ENCODE data around the gene PLB1. TPM values are rescaled to one million over a fixed set of nuclear protein-coding genes. Genes with fewer than 3 reads are reported as not detected.

PLB1 gene
- total and polyA plus RNA-seq, 4 experiments from 2014 or later, result 0.38 to 0.91 (median 0.82) TPM

DNA sequence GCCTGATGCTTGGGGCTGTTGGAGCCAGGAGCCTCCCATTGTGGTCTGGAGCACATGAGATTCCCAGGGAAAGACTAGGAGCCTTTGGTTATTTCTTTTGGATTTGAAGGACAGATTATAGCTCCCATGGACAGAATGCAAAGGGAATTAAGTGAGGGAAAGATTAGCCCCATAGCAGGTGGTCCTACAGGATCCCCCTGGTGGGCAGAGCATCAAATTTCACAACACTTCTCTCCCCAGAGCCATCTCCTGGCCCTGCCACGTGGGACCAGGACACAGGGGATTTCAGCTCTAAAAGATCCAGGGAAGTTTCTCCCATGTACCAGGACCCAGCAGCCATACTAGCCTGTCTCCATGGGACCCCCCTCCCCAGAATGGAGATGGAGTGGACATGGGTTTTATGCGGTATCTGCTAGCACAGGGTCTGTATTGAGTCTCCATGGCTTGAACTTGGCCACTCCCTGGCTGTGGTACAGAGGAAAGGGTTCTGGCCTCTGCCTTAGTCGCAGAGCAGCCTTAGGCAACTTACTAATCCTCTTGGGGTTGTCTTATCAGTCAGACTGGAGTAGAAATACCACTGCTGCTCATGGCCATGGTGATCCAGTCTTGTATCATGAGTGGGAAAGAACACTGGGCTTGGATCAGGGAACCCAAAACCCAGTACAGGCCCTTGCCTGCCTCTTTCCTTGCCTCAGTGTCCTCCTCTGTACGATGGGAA lies 6.8 kb upstream of the PLB1 start:
- H3K36me3 ChIP-seq (ENCODE audit: insufficient read depth, low read length), result no peaks in the 10 kb centered on the region
- ChIA-PET POLR2A (ENCODE audit: partially characterized antibody) (no interaction called here), CTCF (ENCODE audit: partially characterized antibody) (no interaction called here)
- DNase-seq, result no peak
- intact Hi-C loops (cut with micrococcal nuclease), result no loop called here
- H3K4me1 ChIP-seq (ENCODE audit: insufficient read depth, low read length), result no peaks in the 10 kb centered on the region
- Mint-ChIP-seq H3K4me3 (no peak overlapping the region), H3K27ac (peak overlapping the region in 1 of 7 donors; percentile 51), H3K27me3 (peaks cover 0 to 2% of the 10 kb centered on the region in 2 donors), H3K9me3 (no peaks in the 10 kb centered on the region), H3K4me1 (no peaks in the 10 kb centered on the region), H3K36me3 (no peaks in the 10 kb centered on the region)
- H3K27ac ChIP-seq (ENCODE audit: low read depth, low read length), result no peak overlapping the region
- H3K4me3 ChIP-seq (ENCODE audit: low read length in 2 of 2), result no peak overlapping the region
- no peaks in the 10 kb centered on the region for H3K9me3 ChIP-seq (ENCODE audit: control insufficient read depth in 1 of 2, low read length in 2 of 2)
- H3K27me3 ChIP-seq (ENCODE audit: insufficient read depth, low read length), result no peaks in the 10 kb centered on the region

DNA sequence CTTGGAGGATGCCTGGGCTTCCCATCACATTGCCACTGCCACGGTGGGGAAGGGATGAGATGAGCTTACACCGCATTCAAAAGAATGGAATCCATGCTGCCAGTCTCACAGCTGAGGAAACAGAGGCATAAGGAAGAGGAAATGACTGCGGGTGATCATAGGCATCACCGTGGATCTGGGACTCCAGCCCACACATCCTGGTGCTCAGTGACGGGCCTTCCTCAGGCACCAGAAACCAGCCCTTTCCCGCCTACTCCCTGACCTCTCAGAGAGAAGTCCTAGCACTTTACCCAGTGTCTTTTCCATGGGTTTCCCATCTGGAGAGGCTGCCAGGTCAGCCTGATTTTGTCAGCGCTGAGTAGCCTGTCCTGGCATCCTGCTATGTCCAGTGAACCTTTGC lies 5.3 kb upstream of the PLB1 start:
- Histone ChIP-seq H3K9me3 (ENCODE audit: control insufficient read depth in 1 of 2, low read length in 2 of 2) (no peaks in the 10 kb centered on the region), H3K27ac (ENCODE audit: low read depth, low read length) (no peak overlapping the region), H3K27me3 (ENCODE audit: insufficient read depth, low read length) (no peaks in the 10 kb centered on the region), H3K4me3 (ENCODE audit: low read length in 2 of 2) (no peak overlapping the region), H3K36me3 (ENCODE audit: insufficient read depth, low read length) (no peaks in the 10 kb centered on the region), H3K4me1 (ENCODE audit: insufficient read depth, low read length) (no peaks in the 10 kb centered on the region)
- Mint-ChIP-seq H3K9me3 (no peaks in the 10 kb centered on the region), H3K4me3 (no peak overlapping the region), H3K36me3 (no peaks in the 10 kb centered on the region), H3K4me1 (no peaks in the 10 kb centered on the region), H3K27me3 (peaks cover 0 to 2% of the 10 kb centered on the region in 2 donors), H3K27ac (peak overlapping the region in 1 of 7 donors; percentile 16)
- DNase-seq, result no peak
- ChIA-PET CTCF (ENCODE audit: partially characterized antibody) (no interaction called here), POLR2A (ENCODE audit: partially characterized antibody) (no interaction called here)
- intact Hi-C loops (cut with micrococcal nuclease), result no loop called here

DNA sequence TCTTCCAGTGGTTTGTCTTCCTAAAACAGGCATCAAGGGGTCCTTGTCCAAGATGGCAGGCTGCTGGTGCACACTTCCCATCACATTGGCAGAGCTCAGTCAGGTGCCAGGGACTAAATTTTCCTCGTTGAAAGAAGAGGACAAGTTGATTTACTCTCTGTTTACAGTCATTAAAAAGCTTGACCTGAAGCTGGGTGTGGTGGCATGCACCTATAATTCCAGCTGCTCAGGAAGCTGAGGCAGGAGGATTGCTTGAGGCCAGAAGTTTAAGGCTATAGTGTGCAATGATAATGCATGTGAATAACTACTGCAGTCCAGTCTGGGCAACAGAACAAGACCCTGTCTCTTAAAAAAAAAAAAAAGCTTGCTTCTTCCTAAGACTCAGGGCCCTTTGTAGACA lies 3.6 kb upstream of the PLB1 start:
- H3K36me3 ChIP-seq (ENCODE audit: insufficient read depth, low read length), result no peaks in the 10 kb centered on the region
- H3K27ac Mint-ChIP-seq, result no peak overlapping the region
- no peak for DNase-seq
- no peaks in the 10 kb centered on the region for H3K9me3 Mint-ChIP-seq
- H3K36me3 Mint-ChIP-seq, result no peaks in the 10 kb centered on the region
- no peak overlapping the region for H3K4me3 Mint-ChIP-seq
- ChIA-PET POLR2A (ENCODE audit: partially characterized antibody) (no interaction called here), CTCF (ENCODE audit: partially characterized antibody) (interaction anchor here (0.9 kb wide), 1 partner anchor 787 kb away, joined by 3 read pairs; no protein-coding TSS in a partner anchor)
- H3K27me3 Mint-ChIP-seq, result peaks cover 1 to 2% of the 10 kb centered on the region in 2 donors
- no peaks in the 10 kb centered on the region for H3K9me3 ChIP-seq (ENCODE audit: control insufficient read depth in 1 of 2, low read length in 2 of 2)
- H3K27ac ChIP-seq (ENCODE audit: low read depth, low read length), result no peak overlapping the region
- no peak overlapping the region for H3K4me3 ChIP-seq (ENCODE audit: low read length in 2 of 2)
- intact Hi-C loops (cut with micrococcal nuclease), result no loop called here
- H3K27me3 ChIP-seq (ENCODE audit: insufficient read depth, low read length), result no peaks in the 10 kb centered on the region
- no peaks in the 10 kb centered on the region for H3K4me1 Mint-ChIP-seq
- H3K4me1 ChIP-seq (ENCODE audit: insufficient read depth, low read length), result no peaks in the 10 kb centered on the region

DNA sequence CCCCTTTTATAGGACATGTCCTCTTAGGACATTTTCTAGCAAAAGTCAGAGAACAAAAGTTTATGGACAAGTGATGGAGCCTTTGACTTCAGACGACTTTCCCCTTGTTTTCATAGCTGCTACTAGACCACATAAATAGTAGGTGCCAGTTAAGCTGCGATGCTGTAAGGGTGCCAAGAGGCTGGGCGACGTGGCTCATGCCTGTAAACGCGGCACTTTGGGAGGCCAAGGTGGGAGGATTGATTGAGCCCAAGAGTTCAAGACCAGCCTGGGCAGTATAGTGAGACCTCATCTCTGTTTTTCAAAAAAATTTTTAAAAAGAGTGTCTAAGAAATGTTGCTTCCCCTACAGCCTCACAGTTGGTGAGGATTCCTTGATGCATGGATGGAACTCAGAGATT lies 2.2 kb upstream of the PLB1 start:
- Histone ChIP-seq H3K27ac (ENCODE audit: low read depth, low read length) (no peak overlapping the region), H3K27me3 (ENCODE audit: insufficient read depth, low read length) (no peaks in the 10 kb centered on the region), H3K4me1 (ENCODE audit: insufficient read depth, low read length) (no peaks in the 10 kb centered on the region), H3K9me3 (ENCODE audit: control insufficient read depth in 1 of 2, low read length in 2 of 2) (no peaks in the 10 kb centered on the region), H3K4me3 (ENCODE audit: low read length in 2 of 2) (no peak overlapping the region), H3K36me3 (ENCODE audit: insufficient read depth, low read length) (no peaks in the 10 kb centered on the region)
- DNase-seq, result no peak
- CTCF ChIA-PET (ENCODE audit: partially characterized antibody), result interaction anchor here (1.2 kb wide), 1 partner anchor 790 kb away, joined by 3 read pairs; no protein-coding TSS in a partner anchor
- H3K4me3 Mint-ChIP-seq, result no peak overlapping the region
- intact Hi-C loops (cut with micrococcal nuclease), result no loop called here
- no peaks in the 10 kb centered on the region for H3K9me3 Mint-ChIP-seq
- H3K27ac Mint-ChIP-seq, result peak overlapping the region in 1 of 7 donors; percentile 42
- H3K4me1 Mint-ChIP-seq, result no peaks in the 10 kb centered on the region
- H3K27me3 Mint-ChIP-seq, result peaks cover 1% of the 10 kb centered on the region in 2 donors
- no peaks in the 10 kb centered on the region for H3K36me3 Mint-ChIP-seq
- POLR2A ChIA-PET (ENCODE audit: partially characterized antibody), result no interaction called here

DNA sequence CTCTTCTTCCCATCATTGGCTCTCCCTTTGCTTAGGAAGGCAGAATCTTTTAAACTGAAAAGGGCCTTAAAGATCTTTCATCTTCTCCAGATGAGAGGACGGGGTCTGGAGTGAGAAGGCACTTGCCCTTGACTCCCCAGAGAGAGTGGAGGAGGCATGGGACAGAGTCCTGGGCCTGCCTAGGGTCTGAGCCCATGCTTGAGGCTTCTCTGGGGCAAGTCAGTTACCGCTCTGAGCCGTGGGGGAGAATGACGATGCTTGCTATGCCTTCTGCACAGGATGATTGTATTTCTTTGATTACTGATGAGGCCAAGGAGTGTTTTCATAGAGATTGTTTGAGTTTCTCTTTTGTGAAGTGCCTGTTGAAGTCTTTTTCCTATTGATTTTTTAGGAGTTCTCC lies 921 bp downstream of the PLB1 start:
- Mint-ChIP-seq H3K9me3 (no peaks in the 10 kb centered on the region), H3K36me3 (no peaks in the 10 kb centered on the region), H3K27me3 (peaks cover 1% of the 10 kb centered on the region in 2 donors), H3K27ac (no peak overlapping the region), H3K4me3 (no peak overlapping the region), H3K4me1 (no peaks in the 10 kb centered on the region)
- POLR2A ChIA-PET (ENCODE audit: partially characterized antibody), result no interaction called here
- H3K36me3 ChIP-seq (ENCODE audit: insufficient read depth, low read length), result no peaks in the 10 kb centered on the region
- no peaks in the 10 kb centered on the region for H3K4me1 ChIP-seq (ENCODE audit: insufficient read depth, low read length)
- CTCF ChIA-PET (ENCODE audit: partially characterized antibody), result no interaction called here
- no peak for DNase-seq
- H3K9me3 ChIP-seq (ENCODE audit: control insufficient read depth in 1 of 2, low read length in 2 of 2), result no peaks in the 10 kb centered on the region
- no peak overlapping the region for H3K27ac ChIP-seq (ENCODE audit: low read depth, low read length)
- intact Hi-C loops (cut with micrococcal nuclease), result no loop called here
- H3K4me3 ChIP-seq (ENCODE audit: low read length in 2 of 2), result no peak overlapping the region
- no peaks in the 10 kb centered on the region for H3K27me3 ChIP-seq (ENCODE audit: insufficient read depth, low read length)

DNA sequence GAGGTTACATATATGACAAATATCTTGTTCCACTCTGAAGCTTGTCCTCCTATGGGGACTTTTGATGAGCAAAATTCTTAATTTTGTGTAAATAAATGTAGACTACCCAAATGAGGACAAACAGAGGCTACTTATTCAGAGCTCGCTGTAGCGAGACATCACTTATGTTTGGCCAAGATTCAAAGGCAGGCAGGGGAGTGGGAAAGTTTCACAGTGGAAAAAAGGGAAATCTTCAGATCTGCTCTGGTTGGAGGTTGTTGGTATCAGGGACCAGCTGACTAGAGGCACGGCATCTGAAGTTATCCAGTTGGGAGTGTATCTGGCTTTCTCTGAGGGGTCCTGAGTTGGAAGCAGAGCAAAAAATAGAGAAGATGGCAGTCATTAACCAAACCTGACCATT lies 1.3 kb downstream of the PLB1 start:
- no peak for DNase-seq
- no peak overlapping the region for H3K27ac Mint-ChIP-seq
- H3K4me3 ChIP-seq (ENCODE audit: low read length in 2 of 2), result no peak overlapping the region
- H3K9me3 Mint-ChIP-seq, result no peaks in the 10 kb centered on the region
- POLR2A ChIA-PET (ENCODE audit: partially characterized antibody), result no interaction called here
- H3K4me1 Mint-ChIP-seq, result no peaks in the 10 kb centered on the region
- no peaks in the 10 kb centered on the region for H3K9me3 ChIP-seq (ENCODE audit: control insufficient read depth in 1 of 2, low read length in 2 of 2)
- CTCF ChIA-PET (ENCODE audit: partially characterized antibody), result no interaction called here
- H3K36me3 ChIP-seq (ENCODE audit: insufficient read depth, low read length), result no peaks in the 10 kb centered on the region
- H3K36me3 Mint-ChIP-seq, result no peaks in the 10 kb centered on the region
- no peak overlapping the region for H3K4me3 Mint-ChIP-seq
- no peaks in the 10 kb centered on the region for H3K27me3 ChIP-seq (ENCODE audit: insufficient read depth, low read length)
- H3K4me1 ChIP-seq (ENCODE audit: insufficient read depth, low read length), result no peaks in the 10 kb centered on the region
- peaks cover 1% of the 10 kb centered on the region in 2 donors for H3K27me3 Mint-ChIP-seq
- intact Hi-C loops (cut with micrococcal nuclease), result no loop called here
- no peak overlapping the region for H3K27ac ChIP-seq (ENCODE audit: low read depth, low read length)

DNA sequence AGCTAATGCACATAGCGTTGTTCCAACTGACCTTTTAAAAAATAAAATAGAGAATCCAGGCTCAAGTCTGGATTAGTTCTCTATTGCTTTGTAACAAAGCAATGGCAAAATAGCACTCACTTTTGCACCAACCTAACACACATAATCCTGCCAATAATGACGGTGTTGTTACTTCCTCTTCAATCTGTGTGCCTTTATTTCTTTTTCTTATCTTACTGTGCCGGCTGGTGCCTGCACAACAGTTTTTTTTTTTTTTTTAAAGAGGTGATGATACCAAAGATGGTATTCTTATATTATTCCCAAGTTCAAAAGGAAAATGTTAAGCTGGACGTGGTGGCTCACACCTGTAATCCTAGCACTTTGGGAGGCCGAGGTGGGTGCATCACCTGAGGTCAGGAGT lies 3.4 kb downstream of the PLB1 start:
- POLR2A ChIA-PET (ENCODE audit: partially characterized antibody), result no interaction called here
- H3K9me3 ChIP-seq (ENCODE audit: control insufficient read depth in 1 of 2, low read length in 2 of 2), result no peaks in the 10 kb centered on the region
- H3K27me3 Mint-ChIP-seq, result peaks cover 1% of the 10 kb centered on the region in 2 donors
- no peaks in the 10 kb centered on the region for H3K27me3 ChIP-seq (ENCODE audit: insufficient read depth, low read length)
- H3K4me3 ChIP-seq (ENCODE audit: low read length in 2 of 2), result no peak overlapping the region
- intact Hi-C loops (cut with micrococcal nuclease), result no loop called here
- H3K36me3 Mint-ChIP-seq, result no peaks in the 10 kb centered on the region
- no peak overlapping the region for H3K27ac ChIP-seq (ENCODE audit: low read depth, low read length)
- H3K27ac Mint-ChIP-seq, result no peak overlapping the region
- no peak overlapping the region for H3K4me3 Mint-ChIP-seq
- CTCF ChIA-PET (ENCODE audit: partially characterized antibody), result no interaction called here
- no peak for DNase-seq
- H3K4me1 ChIP-seq (ENCODE audit: insufficient read depth, low read length), result no peaks in the 10 kb centered on the region
- no peaks in the 10 kb centered on the region for H3K36me3 ChIP-seq (ENCODE audit: insufficient read depth, low read length)
- H3K9me3 Mint-ChIP-seq, result no peaks in the 10 kb centered on the region
- no peaks in the 10 kb centered on the region for H3K4me1 Mint-ChIP-seq

Data from CD4-positive, alpha-beta memory T cell (primary cell).